Gastroesophageal sphincter (tissue), 3 donors: ENCODE measurements around the gene TEKT3.

Experiments
- EP300 ChIP-seq: sonication (generic); formaldehyde crosslinking; IDR thresholded peaks from one replicate; pipeline ENCODE4 v1.6.1; 2017; ENCODE audit warnings: antibody characterized with exemption, mild to moderate bottlenecking
- TF ChIP-seq, protein P1 (sequence below), 4 experiments: fragments of 200-600 bp in 2 of 4; fragments of 450-650 bp in 2 of 4; sonication (generic) in 1 of 4; IDR thresholded peaks; one replicate each; pipeline ENCODE4 v1.5.1; 2017 to 2019; ENCODE audit warnings: antibody characterized with exemption in 4 of 4, mild to moderate bottlenecking in 2 of 4, moderate library complexity in 2 of 4

DNA sequence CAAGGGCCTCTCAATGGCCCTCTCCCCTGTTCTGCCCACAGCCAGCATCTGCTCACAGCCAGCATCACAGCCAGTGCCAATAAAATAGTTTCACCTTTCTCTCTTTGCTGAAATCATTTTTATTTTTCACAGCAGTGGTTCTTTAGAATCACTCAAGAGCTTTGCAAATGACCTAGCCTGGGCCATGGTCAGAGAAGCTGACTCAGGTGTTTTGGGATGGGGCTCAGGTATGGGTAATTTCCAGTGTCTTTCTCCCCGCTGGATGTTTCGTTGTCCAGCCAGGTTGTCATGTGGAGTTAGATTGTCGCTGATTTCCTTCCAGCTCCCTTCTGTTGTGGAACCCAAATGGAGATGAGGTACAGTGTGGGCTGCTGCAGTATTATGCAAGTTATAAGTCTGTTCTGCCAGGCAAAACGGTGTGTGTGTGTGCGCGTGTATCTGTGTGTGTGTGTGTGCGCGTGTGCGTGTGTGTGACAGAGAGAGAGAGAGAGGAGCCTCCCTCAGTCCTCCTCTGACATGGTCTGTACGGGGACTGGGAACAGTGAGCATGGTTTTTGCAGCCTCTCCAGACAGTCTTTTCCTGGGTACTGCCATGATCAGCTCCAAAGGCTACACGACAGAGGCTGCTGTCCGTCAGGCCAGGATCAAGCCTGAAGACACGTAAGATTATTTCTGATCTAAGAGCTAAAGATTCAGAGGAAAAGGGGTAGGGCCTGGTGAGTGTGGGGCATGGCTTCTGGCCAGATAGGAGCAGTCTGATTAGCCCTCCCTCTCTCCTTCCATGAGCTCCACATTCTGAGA, 74.9 kb downstream of the TEKT3 start:
- TF ChIP-seq, protein P1, sequence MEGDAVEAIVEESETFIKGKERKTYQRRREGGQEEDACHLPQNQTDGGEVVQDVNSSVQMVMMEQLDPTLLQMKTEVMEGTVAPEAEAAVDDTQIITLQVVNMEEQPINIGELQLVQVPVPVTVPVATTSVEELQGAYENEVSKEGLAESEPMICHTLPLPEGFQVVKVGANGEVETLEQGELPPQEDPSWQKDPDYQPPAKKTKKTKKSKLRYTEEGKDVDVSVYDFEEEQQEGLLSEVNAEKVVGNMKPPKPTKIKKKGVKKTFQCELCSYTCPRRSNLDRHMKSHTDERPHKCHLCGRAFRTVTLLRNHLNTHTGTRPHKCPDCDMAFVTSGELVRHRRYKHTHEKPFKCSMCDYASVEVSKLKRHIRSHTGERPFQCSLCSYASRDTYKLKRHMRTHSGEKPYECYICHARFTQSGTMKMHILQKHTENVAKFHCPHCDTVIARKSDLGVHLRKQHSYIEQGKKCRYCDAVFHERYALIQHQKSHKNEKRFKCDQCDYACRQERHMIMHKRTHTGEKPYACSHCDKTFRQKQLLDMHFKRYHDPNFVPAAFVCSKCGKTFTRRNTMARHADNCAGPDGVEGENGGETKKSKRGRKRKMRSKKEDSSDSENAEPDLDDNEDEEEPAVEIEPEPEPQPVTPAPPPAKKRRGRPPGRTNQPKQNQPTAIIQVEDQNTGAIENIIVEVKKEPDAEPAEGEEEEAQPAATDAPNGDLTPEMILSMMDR (IDR thresholded peaks at IDR 0.05), result no peak
- TF ChIP-seq EP300, result no peak
